ENCODE results near the gene TKT. TPM values are rescaled to one million over a fixed set of nuclear protein-coding genes. Genes with fewer than 3 reads are reported as not detected.

The TKT gene
- total and polyA plus RNA-seq, 2 of the 4 experiments (the other 2 are of a cell fraction) = 280 to 349 TPM

- Histone ChIP-seq H3K4me1 (ENCODE audit: control insufficient read depth, insufficient read depth, low read length) (peaks cover 25% of the 10 kb centered on the region), H3K4me3 (ENCODE audit: insufficient read depth, low read depth, low read length) (no peak overlapping the region), H2BK5ac (ENCODE audit: low read depth, low read length, poor library complexity, severe bottlenecking) (no peak overlapping the region), H3K36me3 (ENCODE audit: control insufficient read depth, insufficient read depth, low read length) (peaks cover 50% of the 10 kb centered on the region), H3K9me3 (ENCODE audit: control insufficient read depth, insufficient read depth, low read length) (no peaks in the 10 kb centered on the region), H4K91ac (ENCODE audit: insufficient read depth, low read depth, low read length) (no peak overlapping the region), H3K4me2 (ENCODE audit: low read depth, low read length) (no peak overlapping the region), H4K5ac (ENCODE audit: low read depth, low read length) (no peak overlapping the region), H2BK20ac (ENCODE audit: low read depth, low read length) (no peak overlapping the region), H2AK9ac (replicated peaks; ENCODE audit: low read depth, low read length, poor library complexity) (no peak overlapping the region), H2BK120ac (ENCODE audit: low read depth, low read length) (no peak overlapping the region), H2BK15ac (ENCODE audit: low read depth, low read length) (no peak overlapping the region), H4K20me1 (ENCODE audit: insufficient read depth, low read length) (peaks cover 88% of the 10 kb centered on the region), H3K9ac (ENCODE audit: low read depth, low read length) (no peak overlapping the region), H3K14ac (replicated peaks; ENCODE audit: low read depth, low read length) (no peak overlapping the region), H3K18ac (ENCODE audit: low read depth, low read length) (no peak overlapping the region), H2AFZ (replicated peaks; ENCODE audit: low read length, poor library complexity) (no peak overlapping the region), H3K27me3 (ENCODE audit: control insufficient read depth, insufficient read depth, low read length) (no peaks in the 10 kb centered on the region), H2AK5ac (ENCODE audit: low read depth, low read length) (no peak overlapping the region), H3K23ac (ENCODE audit: low read depth, low read length) (no peak overlapping the region), H3K56ac (ENCODE audit: extremely low read depth, insufficient read depth, low read length) (no peak overlapping the region), H3K79me1 (ENCODE audit: low read depth in 1 of 2, low read length in 2 of 2) (peaks cover 10 to 71% of the 10 kb centered on the region in 2 experiments; a peak in 3 of 4 replicates), H3K4ac (ENCODE audit: low read depth, low read length) (no peak overlapping the region; the same call in 1 of the 2 replicates), H3K27ac (ENCODE audit: insufficient read depth, low read length) (no peak overlapping the region; the same call in 1 of the 2 replicates), H3K9me1 (ENCODE audit: insufficient read depth, low read length) (peaks cover 22% of the 10 kb centered on the region), H4K8ac (ENCODE audit: low read depth in 2 of 2, low read length in 2 of 2) (no peak overlapping the region)
- in situ Hi-C loops (cut with MboI; ENCODE audit: low sequenced_read_pairs) = no loop called here
- ChIA-PET POLR2A (ENCODE audit: unreplicated experiment) (no interaction called here), CTCF (no interaction called here)
- dilution Hi-C loops (cut with HindIII; ENCODE audit: low sequenced_read_pairs, unreplicated experiment) = no loop called here
- WGBS, 2 experiments (ENCODE audit: extremely low coverage in 2 of 2, insufficient read length in 1 of 2) = 74% methylated on average over 3 of the region's 14 CpGs; no CpG with 5 or more reads in 1 of the 2 experiments
- TF ChIP-seq SMC3 (IDR thresholded peaks at IDR 0.05; ENCODE audit: low read depth, low read length) (no peak), RCOR1 (IDR thresholded peaks at IDR 0.05; ENCODE audit: insufficient replicate concordance, low read length) (no peak), CHD1 (IDR thresholded peaks at IDR 0.05; ENCODE audit: low read depth, low read length) (no peak), FOS (IDR thresholded peaks at IDR 0.05; ENCODE audit: low read depth, low read length) (no peak), MXI1 (IDR thresholded peaks at IDR 0.05; ENCODE audit: borderline replicate concordance, low read depth, low read length) (no peak), USF2 (IDR thresholded peaks at IDR 0.05; ENCODE audit: low read depth, low read length) (no peak), CEBPB (IDR thresholded peaks at IDR 0.05; ENCODE audit: low read depth, low read length) (no peak), ELK1 (IDR thresholded peaks at IDR 0.05; ENCODE audit: borderline replicate concordance, low read depth, low read length) (no peak), RAD21 (IDR thresholded peaks at IDR 0.05; ENCODE audit: low read length) (no peak), MAZ (IDR thresholded peaks at IDR 0.05; ENCODE audit: borderline replicate concordance, low read depth, low read length) (no peak), MAFK (IDR thresholded peaks at IDR 0.05; ENCODE audit: low read depth, low read length) (no peak), POLR2A (IDR thresholded peaks at IDR 0.05; ENCODE audit: low read depth, low read length) (no peak), RFX5 (IDR thresholded peaks at IDR 0.05; ENCODE audit: low read depth, low read length) (no peak), CTCF (conservative IDR thresholded peaks at IDR 0.05; ENCODE audit: low read depth, low read length) (no peak), NFE2L2 (IDR thresholded peaks at IDR 0.05; ENCODE audit: low read depth, low read length) (no peak), BHLHE40 (IDR thresholded peaks at IDR 0.05; ENCODE audit: low read depth, low read length) (no peak)
- DNase-seq (no peak), ATAC-seq (ENCODE audit: low read depth) (no peak)
- intact Hi-C loops (cut with micrococcal nuclease) = no loop called here
- BruUV-seq (replicated peaks) = no TSS peak
Measured at GRCh38 chr3:53243165-53243564, 12.7 kb downstream of the TKT start.

All from IMR-90 (cell line).